Kidney capillary endothelial cell (primary cell): ENCODE data around the gene FOXL3.
"Not testable (repeated sequence)": the region's sequence is repeated elsewhere in the genome, so short reads cannot be mapped to it uniquely, and the experiment has no call there.

Source experiments
- DNase-seq: peaks from one replicate; pipeline ENCODE4 v3.0.0-alpha.2; 2018; ENCODE audit warnings: low spot score

FOXL3 gene

DNA sequence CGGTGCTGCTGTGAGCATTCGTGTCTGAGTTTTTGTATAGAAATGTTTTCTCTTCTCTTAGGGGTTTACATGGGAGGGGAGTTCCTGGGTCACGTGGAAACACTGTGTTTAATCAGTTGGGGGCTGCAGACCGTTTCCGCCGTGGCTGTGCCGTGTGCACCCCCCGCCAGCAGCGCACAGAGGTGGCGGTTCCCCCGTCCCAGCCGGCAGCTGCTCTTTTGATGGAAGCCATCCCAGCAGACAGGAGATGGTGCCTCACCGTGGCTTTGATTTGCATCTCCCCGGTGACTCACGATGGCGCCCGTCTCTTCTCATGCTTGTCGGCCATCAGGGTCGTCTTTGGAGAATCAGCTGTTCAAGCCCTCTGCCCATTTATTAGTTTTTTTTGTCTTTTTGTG is 34.9 kb upstream of the FOXL3 start:
- no peak for DNase-seq

DNA sequence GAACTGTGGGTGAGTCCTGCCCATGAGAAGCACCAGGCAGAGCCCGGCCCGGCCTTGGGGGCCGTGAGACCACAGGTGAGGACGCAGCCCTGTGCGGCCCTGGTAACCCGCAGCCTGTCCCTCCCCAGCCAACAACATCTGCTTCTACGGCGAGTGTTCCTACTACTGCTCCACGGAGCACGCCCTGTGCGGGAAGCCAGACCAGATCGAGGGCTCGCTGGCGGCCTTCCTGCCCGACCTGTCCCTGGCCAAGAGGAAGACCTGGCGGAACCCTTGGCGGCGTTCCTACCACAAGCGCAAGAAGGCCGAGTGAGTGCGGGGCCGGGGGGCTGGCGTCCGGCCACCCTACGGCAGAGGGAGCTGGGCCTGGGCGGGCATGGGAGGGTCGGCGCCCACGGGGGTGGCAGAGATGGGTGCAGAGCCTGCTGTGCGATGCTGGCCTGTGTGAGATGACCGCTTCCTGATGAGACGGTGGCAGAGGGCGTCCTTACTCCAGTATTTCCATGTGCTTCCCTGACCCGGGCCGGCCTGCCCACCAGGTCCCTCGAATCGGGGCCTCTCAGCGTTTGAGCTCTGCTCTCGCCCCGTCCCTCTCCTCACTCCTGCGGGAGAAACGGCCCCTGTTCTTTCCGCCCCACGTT is 34.1 kb upstream of the FOXL3 start:
- no peak for DNase-seq

DNA sequence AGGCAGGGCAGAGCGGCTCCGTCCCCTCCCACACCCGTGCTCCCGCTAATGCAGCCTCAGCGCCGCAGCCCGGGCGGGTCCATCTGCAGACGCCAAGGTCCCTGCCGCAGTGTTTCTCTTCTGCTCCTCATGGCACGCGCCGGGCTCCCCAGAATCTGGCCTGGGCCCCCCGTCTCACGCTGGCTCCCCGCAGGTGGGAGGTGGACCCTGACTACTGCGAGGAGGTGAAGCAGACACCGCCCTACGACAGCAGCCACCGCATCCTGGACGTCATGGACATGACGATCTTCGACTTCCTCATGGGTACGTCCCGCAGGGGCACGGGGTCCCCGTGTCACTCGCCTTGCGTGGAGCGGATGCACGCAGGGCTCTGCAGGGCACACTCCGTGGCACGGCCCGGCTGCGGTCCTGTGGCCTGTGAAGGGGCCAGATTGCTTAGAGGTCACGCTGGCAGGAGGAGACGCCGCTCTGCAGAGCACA is 33.5 kb upstream of the FOXL3 start:
- DNase-seq = no peak

DNA sequence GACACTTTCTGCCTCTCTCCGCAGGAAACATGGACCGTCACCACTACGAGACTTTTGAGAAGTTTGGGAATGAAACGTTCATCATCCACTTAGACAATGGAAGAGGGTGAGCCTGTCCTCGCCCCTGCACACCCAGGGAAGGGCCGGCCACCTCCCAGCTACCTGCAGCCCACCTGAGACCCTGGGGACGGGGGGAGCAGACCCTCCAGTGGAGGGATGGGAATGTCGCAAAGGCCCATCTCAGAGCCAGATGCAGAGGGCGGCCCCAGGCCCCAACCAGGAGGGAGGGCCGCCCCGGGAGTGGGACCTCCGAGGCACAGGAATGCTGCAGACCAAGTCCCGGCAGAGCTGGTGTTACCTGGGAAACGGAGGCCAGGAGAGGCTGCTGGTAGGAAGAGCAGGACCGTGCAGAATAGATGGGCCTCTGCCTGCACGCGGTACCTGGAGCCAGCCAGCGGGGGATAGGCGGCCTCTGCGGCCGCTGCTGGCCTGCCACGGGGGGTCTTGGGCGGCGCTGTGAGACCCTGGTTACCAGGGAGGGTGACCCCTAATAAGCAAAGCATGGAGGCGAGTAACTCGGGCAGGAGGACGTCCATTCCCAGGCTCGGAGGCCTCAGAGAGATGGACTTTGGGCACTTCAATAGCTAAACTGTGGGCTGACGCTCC is 32.9 kb upstream of the FOXL3 start:
- DNase-seq = no peak

DNA sequence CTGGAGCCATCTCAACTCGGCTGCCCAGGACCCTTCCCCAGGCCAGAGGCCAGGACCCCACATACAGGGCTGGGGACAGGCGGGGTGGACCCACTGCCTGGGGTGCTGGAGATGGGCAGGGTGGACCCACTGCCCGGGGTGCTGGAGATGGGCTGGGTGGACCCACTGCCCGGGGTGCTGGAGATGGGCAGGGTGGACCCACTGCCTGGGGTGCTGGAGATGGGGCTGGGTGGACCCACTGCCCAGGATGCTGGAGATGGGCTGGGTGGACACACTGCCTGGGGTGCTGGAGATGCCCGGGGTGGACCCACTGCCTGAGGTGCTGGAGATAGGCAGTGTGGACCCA is 32.4 kb upstream of the FOXL3 start:
- no peak for DNase-seq

DNA sequence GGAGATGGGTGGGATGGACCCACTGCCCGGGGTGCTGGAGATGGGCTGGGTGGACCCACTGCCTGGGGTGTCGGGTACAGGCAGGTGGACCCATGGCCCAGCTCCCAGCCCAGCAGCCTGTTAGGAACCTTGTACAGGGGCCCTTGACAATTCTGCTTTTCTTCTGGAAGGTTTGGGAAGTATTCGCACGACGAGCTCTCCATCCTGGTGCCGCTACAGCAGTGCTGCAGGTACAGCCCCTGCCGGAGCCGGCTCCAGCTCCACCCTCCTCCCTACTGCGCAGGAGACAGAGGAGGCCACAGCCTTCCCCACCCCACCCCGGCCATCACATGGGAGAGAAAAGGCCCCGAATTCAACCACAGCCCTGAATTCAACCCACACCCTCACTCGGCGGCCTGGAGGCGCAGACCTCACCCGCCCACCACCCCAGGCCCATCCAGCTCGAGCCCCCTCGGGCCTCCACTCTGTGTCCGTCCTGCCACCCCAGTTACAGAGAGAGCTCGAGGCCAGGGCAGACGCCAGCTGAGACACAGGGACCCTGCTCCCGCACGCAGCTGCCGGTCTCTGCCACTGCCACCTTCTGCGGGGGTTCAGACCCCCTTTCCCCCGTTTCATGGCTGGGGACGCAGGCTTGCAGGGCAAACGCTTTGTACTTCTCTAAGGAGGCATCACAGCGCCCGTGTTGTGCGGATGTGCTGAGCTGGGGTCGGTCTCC is 31.3 kb upstream of the FOXL3 start:
- no peak for DNase-seq

DNA sequence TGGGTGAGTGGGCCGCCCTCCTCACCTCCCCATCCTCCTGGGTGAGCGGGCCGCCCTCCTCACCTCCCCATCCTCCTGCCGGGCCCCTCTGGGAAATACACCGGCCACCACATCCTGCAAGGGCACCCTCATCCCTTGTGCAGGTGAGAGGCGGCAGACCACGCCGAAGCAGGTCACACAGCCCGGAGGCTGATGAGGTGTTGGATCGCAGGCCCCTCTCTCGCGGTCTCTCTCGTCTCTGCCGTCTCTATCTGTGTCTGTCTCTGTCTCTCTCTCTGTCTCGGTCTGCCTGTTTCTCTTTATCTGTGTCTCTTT is 30.8 kb upstream of the FOXL3 start:
- DNase-seq = no peak

DNA sequence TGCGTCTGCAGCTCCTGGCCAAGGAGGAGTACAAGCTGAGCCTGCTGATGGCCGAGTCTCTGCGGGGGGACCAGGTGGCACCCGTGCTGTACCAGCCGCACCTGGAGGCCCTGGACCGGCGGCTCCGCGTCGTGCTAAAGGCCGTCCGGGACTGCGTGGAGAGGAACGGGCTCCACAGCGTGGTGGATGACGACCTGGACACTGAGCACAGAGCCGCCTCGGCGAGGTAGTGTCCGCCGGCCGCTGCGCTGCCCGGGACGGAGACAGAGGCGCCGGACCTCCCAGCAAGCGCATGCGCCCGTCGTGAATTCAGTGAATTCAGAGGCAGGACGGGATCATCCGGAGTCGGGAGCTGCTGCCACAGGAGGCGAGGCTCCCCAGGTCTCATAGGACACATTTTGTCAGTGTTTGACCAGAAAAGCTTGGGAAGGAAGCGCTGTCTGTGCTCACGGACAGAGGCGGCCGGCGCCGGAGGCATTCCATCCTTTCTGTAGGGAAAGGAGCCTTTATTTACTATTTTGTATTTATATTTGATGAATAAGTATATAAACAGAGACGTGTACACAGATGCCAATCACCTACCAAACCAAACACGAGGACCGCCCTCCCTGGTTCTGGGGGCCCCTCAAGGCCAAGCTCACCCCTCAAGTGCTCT is 30.1 kb upstream of the FOXL3 start:
- DNase-seq = no peak

DNA sequence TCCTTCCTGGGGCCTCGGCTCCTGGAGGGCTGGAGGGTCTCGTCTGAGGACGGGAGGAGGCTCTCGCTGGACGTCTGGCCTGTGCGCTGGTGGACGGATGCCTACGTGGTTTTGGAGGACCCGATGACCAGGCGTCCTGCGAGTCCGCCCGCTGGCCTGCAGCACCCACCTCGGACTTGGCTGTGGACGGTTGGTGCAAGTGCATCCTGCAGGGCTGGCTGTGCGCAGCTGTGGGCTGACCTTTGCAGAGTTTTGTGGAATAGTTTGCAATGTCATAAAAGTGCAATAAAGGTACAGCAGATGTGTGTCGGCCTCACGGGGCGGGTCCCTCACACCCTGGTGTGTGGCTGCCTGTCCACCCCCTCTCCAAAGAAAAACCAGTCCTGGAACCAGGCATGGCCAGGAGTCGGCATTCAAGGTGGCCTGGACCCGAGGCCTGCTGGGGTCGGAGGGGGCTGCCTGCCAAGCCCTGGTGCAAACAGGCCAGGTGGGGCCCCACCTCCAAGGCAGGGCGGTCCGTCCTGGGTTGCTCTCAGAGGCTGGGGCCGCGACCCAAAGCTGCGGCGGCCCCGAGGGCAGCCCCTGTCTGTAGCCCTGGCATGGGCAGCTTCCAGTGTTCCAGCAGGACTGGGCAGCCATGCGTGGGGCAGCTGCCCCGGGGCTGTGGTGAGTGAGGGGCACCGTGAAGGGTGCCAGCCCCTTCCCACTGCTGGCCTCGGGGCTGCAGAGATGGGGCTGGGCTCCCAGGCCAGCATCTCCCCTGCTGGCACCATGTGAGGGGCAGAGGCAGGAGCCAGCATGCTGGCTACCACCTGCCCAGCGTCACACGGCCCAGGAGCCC is 29.3 kb upstream of the FOXL3 start:
- no peak for DNase-seq

DNA sequence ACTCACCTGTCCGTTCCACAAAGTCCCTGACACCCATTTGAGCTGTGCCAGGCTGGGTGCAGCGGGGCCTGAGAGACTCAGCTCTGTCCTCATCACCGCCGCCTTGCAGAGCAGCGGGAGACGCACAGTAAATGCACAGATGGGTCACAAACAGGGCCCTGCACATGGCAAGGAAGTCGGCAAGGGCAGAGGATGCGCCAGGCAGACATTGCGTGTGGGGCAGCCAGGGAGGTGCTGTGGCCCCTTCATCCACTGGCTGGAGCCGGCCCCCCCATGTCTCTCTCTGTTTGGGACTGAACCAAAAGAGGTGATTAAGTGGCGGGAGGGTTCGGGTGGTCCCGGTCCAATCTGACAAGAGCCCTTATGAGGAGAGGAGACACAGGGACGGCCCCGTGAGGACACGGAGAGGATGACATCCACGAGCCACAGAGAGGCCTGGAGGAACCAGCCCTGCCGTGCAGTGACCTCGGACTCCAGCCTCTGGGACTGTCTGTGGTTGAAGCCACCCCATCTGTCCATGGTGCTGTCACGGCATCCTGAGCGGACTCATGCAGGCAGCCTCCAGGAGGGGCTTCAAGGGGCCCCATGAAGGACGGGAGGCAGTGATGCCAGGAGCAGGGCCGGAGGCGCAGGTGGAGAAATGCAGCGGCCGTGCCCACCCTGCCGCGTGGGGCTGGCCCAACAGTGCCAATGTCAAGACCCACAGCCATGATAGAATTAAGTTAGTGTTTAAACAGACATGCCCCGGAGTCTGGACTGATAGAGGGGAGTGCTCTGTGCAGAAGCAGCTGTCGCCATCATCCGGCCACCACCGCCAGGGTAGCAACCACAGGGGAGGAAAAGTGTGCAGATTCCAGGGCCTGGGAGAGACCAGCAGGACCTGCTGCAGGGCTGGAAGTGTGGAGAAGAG is 28.4 kb upstream of the FOXL3 start:
- no peak for DNase-seq

DNA sequence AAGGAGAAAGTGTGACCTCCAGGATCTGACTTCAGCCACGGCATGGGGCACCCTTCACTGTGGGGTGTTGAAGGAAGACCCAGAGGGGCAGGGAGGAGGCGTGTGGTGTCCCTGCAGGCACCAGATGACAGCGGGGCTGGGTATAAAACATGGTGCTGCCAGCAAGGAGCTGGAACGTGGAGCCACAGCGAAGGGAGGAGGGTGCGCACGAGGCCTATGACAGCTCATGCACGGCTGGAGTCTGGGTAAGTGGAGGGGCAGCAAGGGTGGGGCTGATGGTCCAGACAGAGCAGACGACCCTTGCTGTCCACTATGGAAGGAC is 27.8 kb upstream of the FOXL3 start:
- DNase-seq = no peak

DNA sequence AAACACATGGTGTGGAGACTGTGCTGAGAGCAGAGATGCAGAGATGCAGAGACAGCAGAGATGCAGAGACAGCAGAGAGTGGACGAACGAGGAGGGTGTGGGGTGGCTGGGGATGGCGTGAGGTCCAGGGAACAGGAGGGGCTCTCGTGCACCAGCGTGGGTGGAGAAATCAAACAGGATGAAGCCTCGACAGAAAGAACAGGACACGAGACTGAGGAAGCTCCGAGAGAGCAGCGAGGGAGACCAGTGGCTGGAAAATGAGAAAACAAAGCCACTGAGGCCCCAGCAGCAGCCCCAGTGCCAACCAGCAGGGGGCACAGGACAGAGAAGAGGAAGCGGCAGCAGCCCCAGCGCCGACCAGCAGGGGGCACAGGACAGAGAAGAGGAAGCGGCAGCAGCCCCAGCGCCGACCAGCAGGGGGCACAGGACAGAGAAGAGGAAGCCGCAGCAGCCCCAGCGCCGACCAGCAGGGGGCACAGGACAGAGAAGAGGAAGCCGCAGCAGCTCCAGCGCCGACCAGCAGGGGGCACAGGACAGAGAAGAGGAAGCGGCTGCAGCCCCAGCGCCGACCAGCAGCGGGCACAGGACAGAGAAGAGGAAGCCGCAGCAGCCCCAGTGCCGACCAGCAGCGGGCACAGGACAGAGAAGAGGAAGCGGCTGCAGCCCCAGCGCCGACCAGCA is 27.2 kb upstream of the FOXL3 start:
- not testable (repeated sequence) for DNase-seq

DNA sequence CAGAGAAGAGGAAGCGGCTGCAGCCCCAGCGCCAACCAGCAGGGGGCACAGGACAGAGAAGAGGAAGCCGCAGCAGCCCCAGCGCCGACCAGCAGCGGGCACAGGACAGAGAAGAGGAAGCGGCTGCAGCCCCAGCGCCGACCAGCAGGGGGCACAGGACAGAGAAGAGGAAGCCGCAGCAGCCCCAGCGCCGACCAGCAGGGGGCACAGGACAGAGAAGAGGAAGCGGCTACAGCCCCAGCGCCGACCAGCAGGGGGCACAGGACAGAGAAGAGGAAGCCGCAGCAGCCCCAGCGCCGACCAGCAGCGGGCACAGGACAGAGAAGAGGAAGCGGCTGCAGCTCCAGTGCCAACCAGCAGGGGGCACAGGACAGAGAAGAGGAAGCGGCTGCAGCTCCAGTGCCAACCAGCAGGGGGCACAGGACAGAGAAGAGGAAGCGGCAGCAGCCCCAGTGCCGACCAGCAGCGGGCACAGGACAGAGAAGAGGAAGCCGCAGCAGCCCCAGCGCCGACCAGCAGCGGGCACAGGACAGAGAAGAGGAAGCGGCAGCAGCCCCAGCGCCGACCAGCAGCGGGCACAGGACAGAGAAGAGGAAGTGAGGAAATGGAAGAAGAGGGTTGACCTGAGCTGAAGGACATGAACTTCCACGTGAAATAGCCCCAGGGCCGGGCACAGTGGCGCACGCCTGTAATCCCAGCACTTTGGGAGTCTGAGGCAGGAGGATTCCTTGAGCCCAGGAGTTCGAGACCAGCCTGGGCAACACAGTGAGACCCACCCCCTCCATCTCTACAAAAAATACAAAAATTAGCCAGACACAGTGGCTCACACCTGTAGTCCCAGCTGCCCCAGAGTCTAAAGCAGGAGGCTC is 26.3 kb upstream of the FOXL3 start:
- not testable (repeated sequence) for DNase-seq

DNA sequence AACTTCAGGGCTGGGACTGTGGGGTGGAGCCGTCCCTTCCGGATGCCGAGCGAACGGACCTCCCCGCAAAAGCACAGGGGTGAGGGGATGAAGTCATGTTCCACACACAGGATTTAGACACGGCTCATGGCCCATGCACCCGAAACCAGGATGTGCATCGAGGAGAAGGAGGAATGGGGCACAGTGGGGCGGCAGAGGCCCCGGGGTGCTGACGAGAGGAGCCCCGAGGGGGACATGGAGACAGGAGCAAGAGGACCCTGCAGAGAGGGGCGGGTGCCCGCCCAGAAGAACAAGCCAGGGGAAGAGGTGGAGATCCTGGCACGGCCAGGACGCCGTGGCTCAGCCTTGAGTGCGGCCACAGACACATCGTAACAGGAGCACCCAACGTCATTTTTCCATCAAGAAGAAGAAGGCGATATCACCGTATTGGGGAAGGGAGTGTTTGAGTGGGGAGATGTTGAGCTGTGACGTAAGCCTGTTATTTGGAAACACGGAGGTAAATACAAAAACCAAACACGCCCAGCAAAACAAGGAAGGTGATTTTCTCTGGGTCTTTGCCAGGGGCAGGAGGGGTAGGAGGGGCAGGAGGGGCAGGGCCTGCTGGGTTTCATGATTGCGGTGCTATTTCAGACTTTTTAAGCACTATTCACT is 25.3 kb upstream of the FOXL3 start:
- no peak for DNase-seq

DNA sequence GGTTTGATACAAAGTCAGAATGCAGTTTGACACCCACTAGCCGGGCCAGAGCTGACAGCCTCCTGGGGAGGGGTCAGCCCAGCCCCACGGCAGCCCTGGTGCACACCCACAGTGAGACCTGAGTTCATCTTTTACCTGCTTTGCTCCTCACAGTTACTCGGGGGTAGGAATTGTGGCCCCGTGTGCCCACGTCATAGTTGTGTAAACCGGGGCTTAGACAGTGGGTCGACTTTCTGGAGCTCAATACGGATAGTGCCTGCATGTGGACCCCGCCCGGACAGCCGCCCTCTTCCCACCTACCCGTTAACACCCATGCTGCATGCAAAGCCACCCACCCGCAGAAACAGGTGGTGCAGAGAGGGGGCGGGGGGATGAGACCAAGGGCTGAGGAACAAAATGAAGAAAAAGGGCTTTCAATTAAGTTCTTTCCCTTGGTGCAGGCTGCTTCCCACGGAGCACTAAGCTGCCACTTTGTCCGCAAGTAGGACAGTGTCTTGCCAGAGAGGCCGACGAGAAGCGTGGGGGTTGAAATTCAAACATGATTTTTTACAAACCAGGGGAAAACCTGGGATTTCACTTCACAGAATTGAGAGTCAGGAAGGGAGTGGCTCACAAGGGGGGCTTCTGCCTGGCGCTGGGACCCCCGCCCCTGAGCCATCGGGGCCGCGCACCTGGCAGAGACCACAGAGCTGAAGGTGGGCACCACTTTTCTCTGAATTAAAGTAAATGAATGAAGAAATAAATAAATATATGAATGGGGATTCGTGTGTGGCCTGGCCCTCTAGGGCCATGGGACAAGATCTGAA is 24.6 kb upstream of the FOXL3 start:
- no peak for DNase-seq

DNA sequence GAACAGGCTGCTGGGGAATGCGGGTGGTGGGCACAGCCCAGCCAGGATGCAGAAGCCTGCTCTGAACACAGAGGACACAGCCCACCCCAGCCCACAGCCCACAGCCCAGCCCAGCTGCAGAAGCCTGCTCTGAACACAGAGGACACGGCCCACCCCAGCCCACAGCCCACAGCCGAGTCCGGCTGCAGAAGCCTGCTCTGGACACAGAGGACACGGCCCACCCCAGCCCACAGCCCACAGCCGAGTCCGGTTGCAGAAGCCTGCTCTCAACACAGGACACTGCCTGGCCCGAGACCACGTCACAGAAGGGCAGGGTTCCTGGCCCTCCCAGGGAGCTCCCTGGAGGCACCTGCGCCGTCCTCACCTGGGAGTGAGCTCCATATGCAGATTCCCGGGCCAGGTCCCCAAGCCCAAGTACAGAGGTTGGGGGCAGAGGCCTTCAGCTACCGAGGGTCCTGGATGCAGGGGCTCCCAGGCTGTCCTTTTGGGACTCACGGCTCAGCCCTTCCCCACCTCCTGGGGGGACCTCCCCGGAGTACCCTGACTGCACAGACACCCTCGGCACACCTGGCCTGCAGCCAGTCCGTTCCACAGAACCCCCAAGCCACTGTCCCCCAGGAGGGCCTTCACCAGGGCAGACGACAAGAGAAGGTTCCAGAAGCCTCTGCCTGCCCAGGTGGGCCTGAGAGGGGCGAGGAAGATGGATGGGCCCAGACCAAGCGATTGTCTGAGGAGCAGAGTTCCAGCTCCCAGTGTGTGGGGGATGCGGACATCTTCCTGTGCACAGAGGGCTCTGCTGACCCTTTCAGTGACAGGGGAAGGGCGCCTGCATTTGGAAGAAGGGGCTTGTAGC is 23.7 kb upstream of the FOXL3 start:
- DNase-seq = no peak
